B cell (primary cell): ENCODE results near the gene MYCBPAP. TPM values are rescaled to one million over a fixed set of nuclear protein-coding genes. Genes with fewer than 3 reads are reported as not detected.

Source experiments
- ATAC-seq: fragments of 200-7000 bp; cut with Tn5 transposase; one replicate; pipeline ENCODE4 v1.10.0; 2021; ENCODE audit warnings: low read depth, mild to moderate bottlenecking, moderate number of reproducible peaks, moderate library complexity
- CTCF ChIA-PET: fragments of 350-600 bp; sonication (Branson Sonifier 250); formaldehyde crosslinking; loops from one replicate; lab custom pipeline; 2021; ENCODE audit warnings: antibody characterized with exemption, inconsistent platforms; lab: Charles Lee
- POLR2A ChIA-PET: fragments of 350-600 bp; sonication (Branson Sonifier 250); formaldehyde crosslinking; loops from one replicate; lab custom pipeline; 2021; ENCODE audit warnings: antibody characterized with exemption; lab: Charles Lee
- DNase-seq: peaks from one replicate; pipeline ENCODE4 v3.0.0; 2013
- H2AFZ ChIP-seq: 2 replicates; pipeline ENCODE4 v1.6.1; 2012; ENCODE audit warnings: mild to moderate bottlenecking, low read depth, low read length; ENCODE audit not compliant: insufficient read depth, poor library complexity, severe bottlenecking
- H3K27ac ChIP-seq, 2 donors: 1 replicate in 1 of 2; 2 replicates in 1 of 2; pipeline ENCODE4 v1.5.1; 2012 to 2013; ENCODE audit warnings: low read length in 2 of 2, mild to moderate bottlenecking in 2 of 2, moderate library complexity in 1 of 2
- H3K27me3 ChIP-seq, 4 experiments: fragments of 200-600 bp in 1 of 4; sonication (generic) in 1 of 4; replicated peaks in 1 of 4; 1 replicate in 2 of 4; 2 replicates in 2 of 4; pipeline versions ENCODE4 v1.6.1 to v1.7.0; 2013 to 2016; ENCODE audit warnings: low read length in 3 of 4, mild to moderate bottlenecking in 2 of 4, mixed read lengths in 1 of 4, moderate library complexity in 1 of 4; ENCODE audit not compliant: insufficient read depth in 4 of 4, control insufficient read depth in 3 of 4; ENCODE audit errors: control extremely low read depth in 1 of 4
- H3K36me3 ChIP-seq, 2 experiments: replicated peaks in 1 of 2; 1 replicate in 1 of 2; 2 replicates in 1 of 2; pipeline versions ENCODE4 v1.6.1 to v1.7.1; 2013; ENCODE audit warnings: low read length in 1 of 2; ENCODE audit not compliant: insufficient read depth in 2 of 2, control insufficient read depth in 1 of 2; ENCODE audit errors: control extremely low read depth in 1 of 2, extremely low read depth in 1 of 2
- H3K4me1 ChIP-seq, 2 donors: fragments of 200-600 bp in 1 of 2; sonication (generic) in 1 of 2; 1 replicate in 1 of 2; 2 replicates in 1 of 2; pipeline versions ENCODE4 v1.5.1 to v1.6.1; 2013 to 2017; ENCODE audit warnings: low read length in 2 of 2; ENCODE audit not compliant: control insufficient read depth in 2 of 2, insufficient read depth in 2 of 2
- H3K4me2 ChIP-seq: replicated peaks from 2 replicates; pipeline ENCODE3; 2012; ENCODE audit warnings: mild to moderate bottlenecking, low read depth, low read length; ENCODE audit not compliant: poor library complexity, severe bottlenecking
- H3K4me3 ChIP-seq, 5 experiments: fragments of 200-600 bp in 1 of 5; sonication (generic) in 1 of 5; 1 replicate in 3 of 5; 2 replicates in 2 of 5; pipeline versions ENCODE4 v1.5.1 to v1.7.0; 2011 to 2016; ENCODE audit warnings: low read length in 4 of 5, mild to moderate bottlenecking in 4 of 5, low read depth in 2 of 5, control low read depth in 1 of 5, moderate library complexity in 1 of 5; ENCODE audit not compliant: insufficient read depth in 1 of 5; ENCODE audit errors: control extremely low read depth in 1 of 5, extremely low read depth in 1 of 5
- H3K79me2 ChIP-seq: fragments of 200-600 bp; sonication (generic); one replicate; pipeline ENCODE4 v1.6.0; 2016; ENCODE audit warnings: low read length; ENCODE audit not compliant: control insufficient read depth, insufficient read depth
- H3K9ac ChIP-seq: fragments of 200-600 bp; sonication (generic); 2 replicates; pipeline ENCODE4 v1.6.1; 2017; ENCODE audit warnings: mild to moderate bottlenecking, low read length, moderate library complexity
- H3K9me3 ChIP-seq, 3 donors: one replicate each; pipeline versions ENCODE4 v1.6.1 to v1.7.1; 2013; ENCODE audit warnings: low read length in 2 of 3; ENCODE audit not compliant: control insufficient read depth in 2 of 3, insufficient read depth in 1 of 3; ENCODE audit errors: control extremely low read depth in 1 of 3
- H4K20me1 ChIP-seq: 2 replicates; pipeline ENCODE4 v1.6.0; 2012; ENCODE audit warnings: mild to moderate bottlenecking, low read length; ENCODE audit not compliant: insufficient read depth, control insufficient read depth, poor library complexity, severe bottlenecking
- H3K27ac Mint-ChIP-seq: one replicate; pipeline ENCODE4 v1.8.0; 2021; ENCODE audit warnings: mixed read lengths
- H3K27me3 Mint-ChIP-seq: one replicate; pipeline ENCODE4 v1.8.0; 2021; ENCODE audit warnings: mixed read lengths
- H3K4me1 Mint-ChIP-seq: one replicate; pipeline ENCODE4 v1.8.0; 2021; ENCODE audit warnings: mixed read lengths
- H3K4me3 Mint-ChIP-seq: one replicate; pipeline ENCODE4 v1.8.0; 2021; ENCODE audit warnings: mixed read lengths
- H3K9me3 Mint-ChIP-seq: one replicate; pipeline ENCODE4 v1.8.0; 2022; ENCODE audit warnings: mixed read lengths; ENCODE audit not compliant: insufficient read depth
- EZH2 ChIP-seq: IDR thresholded peaks from 2 replicates; pipeline ENCODE4 v1.6.1; 2012; ENCODE audit warnings: borderline replicate concordance, low read depth, mild to moderate bottlenecking, moderate library complexity, low read length; ENCODE audit not compliant: insufficient read depth, poor library complexity, severe bottlenecking
- WGBS: methylation state at CpG from one replicate; pipeline ENCODE4 v1.1.5; 2013; ENCODE audit warnings: missing lambda C conversion rate; ENCODE audit not compliant: insufficient coverage; 5-methylcytosine and 5-hydroxymethylcytosine counted together
- intact Hi-C: fragments of 100-400 bp; cut with micrococcal nuclease; formaldehyde crosslinking; loops from one replicate; pipeline ENCODE4 v1.10.0; 2022
- polyA plus RNA-seq: library from polyadenylated mRNA; depleted of rRNA; stranded (reverse); fragments of >200 nt; gene quantifications from 2 replicates; pipeline ENCODE4 v1.2.3, GENCODE V29; 2012
- total RNA-seq, 2 donors: library from RNA; stranded (reverse); fragments of 120-200 nt in 1 of 2; gene quantifications; 1 replicate in 1 of 2; 2 replicates in 1 of 2; pipeline versions ENCODE4 v1.2.3 to v1.2.4, GENCODE V29; 2013 to 2022
- TF ChIP-seq, protein P1 (sequence below): fragments of 200-600 bp; IDR thresholded peaks from one replicate; pipeline ENCODE4 v1.8.0; 2022; ENCODE audit warnings: antibody characterized with exemption, mild to moderate bottlenecking

The MYCBPAP gene
- total and polyA plus RNA-seq, 2 donors (not counting 1 experiment from before 2014, with no cell fraction given) = 1.9 to 5.1 TPM

DNA sequence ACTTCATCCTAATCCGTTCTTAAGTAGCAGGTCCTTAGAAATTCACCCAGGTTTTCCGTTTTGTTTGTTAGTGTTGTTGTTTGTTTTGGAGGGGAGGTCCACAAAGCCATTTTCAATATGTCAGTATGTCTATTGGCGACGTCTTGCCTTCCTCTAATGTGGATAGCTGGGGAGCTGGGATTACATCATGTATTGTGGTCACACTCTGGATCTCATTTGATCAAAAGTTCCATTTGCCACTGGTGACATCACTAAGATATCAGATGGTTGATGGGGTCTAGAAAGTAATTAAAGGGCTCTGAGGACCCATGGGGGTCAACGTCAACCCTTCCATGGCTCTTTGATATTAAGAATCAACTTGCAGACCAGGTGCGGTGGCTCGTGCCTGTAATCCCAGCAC is 21.6 kb downstream of the MYCBPAP start:
- ATAC-seq = no peak
- intact Hi-C loops = no loop called here
- Histone ChIP-seq H3K4me3 (no peak overlapping the region), H3K4me1 (peaks cover 12 to 15% of the 10 kb centered on the region in 2 donors), H4K20me1 (no peaks in the 10 kb centered on the region), H3K27me3 (peaks cover 0 to 62% (median 28%) of the 10 kb centered on the region in 4 experiments), H3K9ac (no peak overlapping the region), H3K27ac (no peak overlapping the region), H3K79me2 (no peaks in the 10 kb centered on the region), H3K36me3 (no peaks in the 10 kb centered on the region), H3K4me2 (no peak overlapping the region), H2AFZ (no peak overlapping the region), H3K9me3 (peaks cover 0 to 4% (median 0%) of the 10 kb centered on the region in 3 donors)
- no peak overlapping the region for H3K27ac Mint-ChIP-seq
- H3K4me3 Mint-ChIP-seq = no peak overlapping the region
- CTCF ChIA-PET = no interaction called here
- POLR2A ChIA-PET = no interaction called here
- peaks cover 9% of the 10 kb centered on the region for H3K4me1 Mint-ChIP-seq
- WGBS = 91% methylated on average over 5 of the region's 7 CpGs
- H3K9me3 Mint-ChIP-seq = no peaks in the 10 kb centered on the region
- no peak for DNase-seq
- peaks cover 54% of the 10 kb centered on the region for H3K27me3 Mint-ChIP-seq
- TF ChIP-seq, protein P1, sequence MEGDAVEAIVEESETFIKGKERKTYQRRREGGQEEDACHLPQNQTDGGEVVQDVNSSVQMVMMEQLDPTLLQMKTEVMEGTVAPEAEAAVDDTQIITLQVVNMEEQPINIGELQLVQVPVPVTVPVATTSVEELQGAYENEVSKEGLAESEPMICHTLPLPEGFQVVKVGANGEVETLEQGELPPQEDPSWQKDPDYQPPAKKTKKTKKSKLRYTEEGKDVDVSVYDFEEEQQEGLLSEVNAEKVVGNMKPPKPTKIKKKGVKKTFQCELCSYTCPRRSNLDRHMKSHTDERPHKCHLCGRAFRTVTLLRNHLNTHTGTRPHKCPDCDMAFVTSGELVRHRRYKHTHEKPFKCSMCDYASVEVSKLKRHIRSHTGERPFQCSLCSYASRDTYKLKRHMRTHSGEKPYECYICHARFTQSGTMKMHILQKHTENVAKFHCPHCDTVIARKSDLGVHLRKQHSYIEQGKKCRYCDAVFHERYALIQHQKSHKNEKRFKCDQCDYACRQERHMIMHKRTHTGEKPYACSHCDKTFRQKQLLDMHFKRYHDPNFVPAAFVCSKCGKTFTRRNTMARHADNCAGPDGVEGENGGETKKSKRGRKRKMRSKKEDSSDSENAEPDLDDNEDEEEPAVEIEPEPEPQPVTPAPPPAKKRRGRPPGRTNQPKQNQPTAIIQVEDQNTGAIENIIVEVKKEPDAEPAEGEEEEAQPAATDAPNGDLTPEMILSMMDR = no peak
- TF ChIP-seq EZH2 = no peak

DNA sequence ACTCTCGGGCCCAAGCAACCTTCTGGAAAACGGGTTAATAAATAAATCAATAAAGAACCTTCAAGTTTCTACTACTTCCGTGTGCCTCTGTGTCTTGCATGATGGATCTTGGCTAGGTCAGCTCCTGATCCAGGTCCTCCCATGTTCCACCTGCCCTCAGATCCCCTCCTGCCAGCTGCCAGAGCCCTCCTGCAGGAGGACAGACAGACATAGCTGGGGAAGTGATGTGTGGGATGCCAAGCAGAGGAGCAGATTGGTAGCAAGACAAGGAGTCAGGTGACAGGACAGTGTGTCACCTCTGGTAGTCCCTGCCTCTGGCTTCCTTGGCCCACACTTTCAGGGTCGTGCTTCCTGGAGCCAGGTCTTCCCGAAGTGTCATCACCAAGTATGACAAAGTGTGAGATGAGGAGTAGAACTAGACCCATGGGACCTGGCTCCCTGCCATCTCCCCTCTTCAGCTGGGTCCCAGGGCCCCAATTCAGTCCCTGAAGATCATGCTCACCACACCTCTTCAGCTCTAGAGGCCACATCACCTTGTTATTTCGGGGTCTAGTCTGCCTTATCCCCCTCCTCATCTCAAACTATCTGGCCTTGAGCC is 23.3 kb downstream of the MYCBPAP start:
- H3K9me3 Mint-ChIP-seq = no peaks in the 10 kb centered on the region
- H3K27ac Mint-ChIP-seq = no peak overlapping the region
- no peak overlapping the region for H3K27ac ChIP-seq
- peaks cover 9% of the 10 kb centered on the region for H3K4me1 Mint-ChIP-seq
- H2AFZ ChIP-seq = no peak overlapping the region
- ATAC-seq (no peak), DNase-seq (no peak)
- H3K27me3 Mint-ChIP-seq = peaks cover 70% of the 10 kb centered on the region
- TF ChIP-seq, protein P1 = no peak
- no peak for TF ChIP-seq EZH2
- H3K36me3 ChIP-seq = no peaks in the 10 kb centered on the region
- H3K9ac ChIP-seq = no peak overlapping the region
- H4K20me1 ChIP-seq = no peaks in the 10 kb centered on the region
- H3K4me1 ChIP-seq = peaks cover 12 to 15% of the 10 kb centered on the region in 2 donors
- WGBS = 77% methylated on average over 5 of the region's 6 CpGs
- H3K9me3 ChIP-seq = peaks cover 0 to 4% (median 0%) of the 10 kb centered on the region in 3 donors
- intact Hi-C loops = no loop called here
- H3K4me3 Mint-ChIP-seq = no peak overlapping the region
- no peak overlapping the region for H3K4me2 ChIP-seq
- H3K4me3 ChIP-seq = no peak overlapping the region
- ChIA-PET POLR2A (no interaction called here), CTCF (no interaction called here)
- H3K79me2 ChIP-seq = no peaks in the 10 kb centered on the region
- peaks cover 0 to 66% (median 30%) of the 10 kb centered on the region in 4 experiments for H3K27me3 ChIP-seq
